Liver (tissue), 3 donors: ENCODE results near the gene TMEM120A.

Experiments
- CTCF ChIP-seq: fragments of 150-350 bp; IDR thresholded peaks from 2 replicates; pipeline ENCODE4 v1.5.1; 2017; ENCODE audit warnings: improper control_type of control experiment, low read depth, low read length; ENCODE audit not compliant: missing input control
- EGR1 ChIP-seq, 2 donors: IDR thresholded peaks; 2 replicates each; pipeline ENCODE4 v1.6.1; 2016 to 2018; ENCODE audit warnings: antibody characterized with exemption in 2 of 2, low read depth in 2 of 2
- GABPA ChIP-seq, 2 donors: IDR thresholded peaks in 1 of 2; conservative IDR thresholded peaks in 1 of 2; 2 replicates each; pipeline ENCODE4 v1.6.1; 2016; ENCODE audit warnings: antibody characterized with exemption in 2 of 2, mild to moderate bottlenecking in 1 of 2, moderate library complexity in 1 of 2
- HNF4A ChIP-seq, 2 donors: conservative IDR thresholded peaks; 2 replicates each; pipeline ENCODE4 v1.6.1; 2016; ENCODE audit warnings: antibody characterized with exemption in 2 of 2, mild to moderate bottlenecking in 2 of 2
- HNF4G ChIP-seq: IDR thresholded peaks from 2 replicates; pipeline ENCODE4 v1.6.1; 2016; ENCODE audit warnings: antibody characterized with exemption
- NR2F2 ChIP-seq: IDR thresholded peaks from 2 replicates; pipeline ENCODE4 v1.6.1; 2016; ENCODE audit warnings: antibody characterized with exemption
- REST ChIP-seq: IDR thresholded peaks from 2 replicates; pipeline ENCODE4 v1.6.1; 2016; ENCODE audit warnings: antibody characterized with exemption, mild to moderate bottlenecking
- SP1 ChIP-seq: IDR thresholded peaks from 2 replicates; pipeline ENCODE4 v1.6.1; 2018; ENCODE audit warnings: antibody characterized with exemption, mild to moderate bottlenecking
- TAF1 ChIP-seq: conservative IDR thresholded peaks from 2 replicates; pipeline ENCODE4 v1.6.1; 2016; ENCODE audit warnings: antibody characterized with exemption, mild to moderate bottlenecking
- YY1 ChIP-seq: IDR thresholded peaks from 2 replicates; pipeline ENCODE4 v1.6.1; 2016; ENCODE audit warnings: antibody characterized with exemption, mild to moderate bottlenecking
- ZBTB33 ChIP-seq: IDR thresholded peaks from 2 replicates; pipeline ENCODE4 v1.6.1; 2016; ENCODE audit warnings: antibody characterized with exemption
- donor health status: healthy.
- donor health status: healthy.

DNA sequence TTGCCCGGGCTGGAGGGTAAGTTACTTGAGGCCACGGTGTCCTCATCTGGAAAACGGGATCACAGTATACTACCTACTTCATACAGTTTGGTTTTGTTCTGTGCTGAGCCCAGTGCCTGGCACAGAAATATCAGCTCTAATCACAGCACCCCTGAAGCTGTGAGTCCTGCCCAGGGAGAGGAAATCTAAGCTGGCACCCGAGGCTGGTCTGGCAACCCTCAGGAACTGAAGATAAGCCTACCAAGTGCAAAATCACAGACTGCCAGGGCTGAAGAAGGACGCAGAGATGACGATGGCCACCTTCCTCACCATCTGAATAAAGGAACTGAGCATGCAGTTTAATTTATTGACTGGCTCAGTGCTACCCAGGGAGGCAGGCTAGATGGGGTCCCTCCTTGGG lies 7.7 kb upstream of the TMEM120A start:
- TF ChIP-seq CTCF (no peak), REST (no peak), GABPA (IDR thresholded peaks at IDR 0.05 in 1 of 2, conservative IDR thresholded peaks at IDR 0.05 in 1 of 2) (no peak), TAF1 (no peak), SP1 (no peak), HNF4G (no peak), HNF4A (conservative IDR thresholded peaks at IDR 0.05) (no peak), NR2F2 (no peak), EGR1 (IDR thresholded peaks at IDR 0.05; ENCODE audit: low read depth in 2 of 2) (no peak), ZBTB33 (no peak), YY1 (no peak)
